ENCODE measurements around the gene SHMT1.

Gene SHMT1

GRCh38 chr17:18291718-18292540 lies 71.4 kb downstream of the SHMT1 start:
- TF ChIP-seq, protein P1, sequence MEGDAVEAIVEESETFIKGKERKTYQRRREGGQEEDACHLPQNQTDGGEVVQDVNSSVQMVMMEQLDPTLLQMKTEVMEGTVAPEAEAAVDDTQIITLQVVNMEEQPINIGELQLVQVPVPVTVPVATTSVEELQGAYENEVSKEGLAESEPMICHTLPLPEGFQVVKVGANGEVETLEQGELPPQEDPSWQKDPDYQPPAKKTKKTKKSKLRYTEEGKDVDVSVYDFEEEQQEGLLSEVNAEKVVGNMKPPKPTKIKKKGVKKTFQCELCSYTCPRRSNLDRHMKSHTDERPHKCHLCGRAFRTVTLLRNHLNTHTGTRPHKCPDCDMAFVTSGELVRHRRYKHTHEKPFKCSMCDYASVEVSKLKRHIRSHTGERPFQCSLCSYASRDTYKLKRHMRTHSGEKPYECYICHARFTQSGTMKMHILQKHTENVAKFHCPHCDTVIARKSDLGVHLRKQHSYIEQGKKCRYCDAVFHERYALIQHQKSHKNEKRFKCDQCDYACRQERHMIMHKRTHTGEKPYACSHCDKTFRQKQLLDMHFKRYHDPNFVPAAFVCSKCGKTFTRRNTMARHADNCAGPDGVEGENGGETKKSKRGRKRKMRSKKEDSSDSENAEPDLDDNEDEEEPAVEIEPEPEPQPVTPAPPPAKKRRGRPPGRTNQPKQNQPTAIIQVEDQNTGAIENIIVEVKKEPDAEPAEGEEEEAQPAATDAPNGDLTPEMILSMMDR (conservative IDR thresholded peaks at IDR 0.05), result no peak
- no peak overlapping the region for H3K27ac ChIP-seq

- no peak overlapping the region for H3K27ac ChIP-seq
- TF ChIP-seq, protein P1 (conservative IDR thresholded peaks at IDR 0.05), result no peak
Measured at GRCh38 chr17:18285296-18285695, 78.1 kb downstream of the SHMT1 start.

- TF ChIP-seq, protein P1 (conservative IDR thresholded peaks at IDR 0.05), result no peak
- no peak overlapping the region for H3K27ac ChIP-seq
Measured at GRCh38 chr17:18281788-18282187, 81.6 kb downstream of the SHMT1 start.

DNA sequence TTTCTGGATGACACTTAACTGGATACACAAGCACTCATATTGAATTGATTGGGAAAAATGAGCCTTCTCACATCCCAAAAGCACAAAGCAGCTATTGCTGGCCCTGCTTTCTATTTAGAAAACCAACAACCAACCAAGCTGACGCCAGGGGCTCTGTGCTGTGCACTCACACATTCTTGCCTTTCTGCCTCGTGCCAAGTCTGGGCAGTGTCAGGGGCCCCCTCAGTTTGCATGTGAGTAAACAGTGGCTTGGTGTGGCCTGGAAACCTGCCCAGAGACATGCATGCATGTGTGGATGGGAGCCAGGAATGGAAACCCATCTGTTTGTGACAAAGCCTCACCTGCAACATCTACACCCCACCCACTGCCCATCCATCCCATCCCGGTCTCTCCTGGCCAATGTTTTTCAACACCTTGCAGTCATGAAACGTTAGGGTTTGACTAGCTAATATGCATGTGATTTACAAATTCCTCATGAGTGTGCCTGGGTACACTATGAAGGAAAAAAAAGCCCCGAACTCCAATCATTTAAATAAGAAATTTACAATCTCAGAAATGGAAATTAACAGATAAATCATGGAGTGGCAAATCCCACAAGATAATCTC lies 82.5 kb downstream of the SHMT1 start:
- no peak overlapping the region for H3K27ac ChIP-seq
- TF ChIP-seq, protein P1 (conservative IDR thresholded peaks at IDR 0.05), result no peak

DNA sequence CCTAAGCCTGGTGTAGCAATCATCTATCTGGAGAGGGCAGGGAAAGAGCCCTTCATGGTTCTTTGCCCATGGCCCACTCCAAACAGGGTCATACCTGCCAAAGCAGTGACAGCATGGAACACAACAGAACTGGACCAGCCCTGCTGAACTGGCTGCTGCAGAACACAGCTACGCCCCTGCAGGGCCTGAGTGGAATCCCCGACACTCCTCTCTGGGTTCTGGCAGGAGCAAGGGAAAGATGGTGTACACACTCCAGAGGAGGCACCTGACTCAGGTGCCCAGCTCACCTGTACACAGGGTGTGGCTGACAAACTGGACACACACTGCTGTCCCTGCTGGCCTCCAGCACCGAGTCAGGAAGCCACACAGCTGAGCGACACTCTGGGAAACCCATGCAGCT lies 83.1 kb downstream of the SHMT1 start:
- TF ChIP-seq, protein P1 (conservative IDR thresholded peaks at IDR 0.05), result no peak
- no peak overlapping the region for H3K27ac ChIP-seq

DNA sequence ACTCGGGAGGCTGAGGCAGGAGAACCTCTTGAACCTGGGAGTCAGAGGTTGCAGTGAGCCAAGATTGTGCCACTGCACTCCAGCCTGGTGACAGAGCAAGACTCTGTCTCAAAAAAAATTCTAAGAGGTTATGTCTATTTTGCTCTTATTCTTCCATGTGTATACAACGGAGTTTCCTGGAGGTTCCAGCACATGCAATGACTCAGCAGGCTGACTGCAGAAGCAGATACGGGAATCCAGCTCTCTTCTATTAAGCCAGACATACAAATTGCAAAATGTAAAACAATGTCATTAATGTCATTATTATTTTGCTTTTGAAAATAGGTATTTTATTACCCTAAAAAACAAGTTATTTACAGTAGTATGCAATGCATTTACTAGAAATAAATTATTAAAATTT lies 84.5 kb downstream of the SHMT1 start:
- TF ChIP-seq, protein P1 (conservative IDR thresholded peaks at IDR 0.05), result no peak

More for the DNA sequence above, 84.5 kb downstream of the SHMT1 start:
- H3K27ac ChIP-seq, result no peak overlapping the region
